GM18519 (cell line): ENCODE results near the gene USH1C.

Source experiments
- ATAC-seq: cut with Tn5 transposase; IDR thresholded peaks from one replicate; pipeline ENCODE4 v1.9.1; 2021; ENCODE audit warnings: mild to moderate bottlenecking, moderate library complexity; ENCODE audit not compliant: unreplicated experiment, low FRiP score

Gene USH1C

DNA sequence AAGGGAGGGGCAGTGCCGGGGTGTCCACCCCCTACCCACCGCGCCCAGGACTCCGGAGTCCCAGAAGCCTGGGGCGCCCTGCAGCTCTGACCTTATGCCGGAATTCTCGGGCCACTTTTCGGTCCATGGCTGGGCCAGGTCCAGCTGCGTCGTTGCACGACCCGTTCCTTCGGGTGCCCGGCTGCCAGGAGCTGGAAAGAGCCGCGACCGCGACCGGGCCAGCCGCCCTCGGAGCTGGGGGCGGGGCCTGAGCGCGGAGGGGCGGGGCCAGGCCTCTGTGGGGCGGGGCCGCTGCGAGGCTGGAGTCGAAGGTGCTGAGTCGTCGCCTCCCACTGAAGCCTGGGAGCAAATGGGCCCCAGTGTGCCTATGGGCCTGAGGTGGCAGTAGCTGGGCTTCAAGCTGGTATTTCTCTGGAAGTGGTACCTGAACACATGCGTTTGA is at the start of gene USH1C:
Gene USH1C, minus strand, starts transcription at position 236 of the 442 bp plus-strand sequence. Its CDS starts 109 bp downstream, at position 127.
- ATAC-seq, result no peak

GRCh38 chr11:17593466-17594245 is 49.4 kb upstream of the USH1C start:
- no peak for ATAC-seq

- no peak for ATAC-seq
Observed at GRCh38 chr11:17591293-17591692, 47.1 kb upstream of the USH1C start.

DNA sequence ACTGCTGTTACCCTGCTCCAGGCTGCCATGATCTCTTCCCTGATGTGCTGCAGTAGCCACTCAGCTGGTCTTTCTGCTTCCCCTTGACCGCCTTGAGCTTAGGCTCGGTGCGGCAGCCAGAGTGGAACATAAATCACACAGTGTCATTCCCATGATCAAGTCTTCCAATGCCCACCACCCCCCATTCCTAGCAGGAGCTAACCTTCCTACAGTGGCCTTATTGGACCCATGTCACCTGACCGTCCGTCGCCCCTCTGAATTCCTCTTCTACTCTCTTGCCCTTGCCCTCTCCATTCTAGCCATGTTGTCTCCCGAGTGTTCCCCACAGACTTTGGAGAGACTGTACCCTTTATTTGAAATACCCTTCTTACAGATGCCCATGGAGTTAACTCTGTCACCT is 46.2 kb upstream of the USH1C start:
- no peak for ATAC-seq

DNA sequence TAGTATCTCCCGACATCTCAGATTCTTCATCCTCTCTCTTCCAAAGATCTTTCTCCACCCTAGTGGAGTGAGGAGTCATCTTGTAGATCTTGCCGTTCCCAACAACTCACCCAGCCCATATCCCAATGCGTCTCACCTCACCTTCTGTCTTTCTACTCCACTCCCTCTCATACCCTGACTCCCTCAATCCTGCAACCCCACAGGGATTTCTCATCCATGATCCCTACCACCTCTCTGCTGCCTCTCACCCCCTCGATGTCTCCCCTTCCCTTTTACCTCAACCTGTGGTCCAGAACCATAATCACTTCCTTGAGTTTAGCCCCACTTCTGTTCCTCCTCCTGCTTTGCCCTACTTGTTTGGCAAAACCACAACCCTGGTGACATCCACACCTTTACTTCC is 44.5 kb upstream of the USH1C start:
- ATAC-seq, result no peak

DNA sequence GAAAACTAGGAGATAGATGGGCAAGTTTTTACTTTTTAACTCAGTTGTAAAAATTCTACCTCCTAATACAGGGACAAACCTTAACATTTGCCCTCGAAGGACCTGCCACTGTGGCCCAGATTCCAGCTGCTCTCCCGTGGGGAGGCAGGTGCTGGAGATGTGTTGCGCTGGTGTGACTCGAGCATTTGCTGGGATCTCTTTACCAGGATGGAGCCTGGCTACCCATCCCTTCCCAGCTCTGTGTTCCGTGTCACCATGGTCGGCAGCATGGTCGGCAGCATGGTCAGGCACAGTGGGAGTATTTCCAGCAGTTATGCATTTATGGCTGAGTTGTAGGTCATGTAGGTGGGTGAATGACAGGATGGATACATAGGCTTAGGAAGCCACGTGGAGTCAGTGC is 44.0 kb upstream of the USH1C start:
- ATAC-seq, result no peak

- no peak for ATAC-seq
Observed at GRCh38 chr11:17585911-17586695, 41.9 kb upstream of the USH1C start.

DNA sequence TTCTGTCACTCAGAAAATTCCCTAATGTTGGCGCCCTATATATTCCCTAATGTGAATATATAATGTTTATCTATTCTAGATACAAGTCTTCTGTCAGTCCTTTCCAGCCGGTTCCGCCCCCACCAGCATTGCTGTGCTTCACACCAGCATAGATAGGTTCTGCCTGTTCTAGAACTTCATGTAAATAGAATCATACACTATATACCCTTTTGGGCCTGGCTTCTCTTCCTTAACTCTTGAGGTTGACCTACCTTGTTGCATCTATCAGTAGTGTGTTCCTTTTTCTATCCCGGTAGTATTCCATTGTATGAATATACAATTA is 37.5 kb upstream of the USH1C start:
- no peak for ATAC-seq

- no peak for ATAC-seq
Observed at GRCh38 chr11:17581036-17581731, 37.0 kb upstream of the USH1C start.

- no peak for ATAC-seq
Observed at GRCh38 chr11:17580271-17580670, 36.1 kb upstream of the USH1C start.

GRCh38 chr11:17579451-17579850 is 35.2 kb upstream of the USH1C start:
- ATAC-seq, result no peak

GRCh38 chr11:17578958-17579357 is 34.7 kb upstream of the USH1C start:
- ATAC-seq, result no peak

DNA sequence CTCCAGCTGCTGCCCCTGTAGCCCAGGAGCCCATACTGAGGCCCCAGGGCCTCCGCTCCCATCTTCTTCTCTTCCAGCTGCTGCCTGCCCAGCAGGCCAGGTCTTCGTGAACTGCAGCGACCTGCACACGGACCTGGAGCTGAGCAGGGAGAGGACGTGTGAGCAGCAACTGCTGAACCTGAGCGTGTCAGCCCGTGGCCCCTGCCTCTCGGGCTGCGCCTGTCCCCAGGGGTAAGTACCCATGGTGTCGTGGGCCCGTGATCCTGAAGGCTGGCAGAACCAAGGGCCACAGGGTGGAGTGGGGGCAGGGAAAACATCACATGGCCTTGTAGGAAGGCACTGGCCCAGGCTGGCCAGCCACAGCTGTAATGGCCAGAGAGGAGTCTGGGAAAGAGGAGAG is 34.1 kb upstream of the USH1C start:
- ATAC-seq, result no peak

GRCh38 chr11:17575431-17576425 is 31.5 kb upstream of the USH1C start:
- ATAC-seq, result no peak

- ATAC-seq, result no peak
Observed at GRCh38 chr11:17574141-17575091, 30.2 kb upstream of the USH1C start.

GRCh38 chr11:17573526-17573925 is 29.3 kb upstream of the USH1C start:
- no peak for ATAC-seq

GRCh38 chr11:17572791-17573460 is 28.7 kb upstream of the USH1C start:
- ATAC-seq, result no peak

- no peak for ATAC-seq
Observed at GRCh38 chr11:17572359-17572690, 28.1 kb upstream of the USH1C start.
